Ovary (tissue), 10 donors: ENCODE data around the gene RASA3. TPM values are rescaled to one million over a fixed set of nuclear protein-coding genes. Genes with fewer than 3 reads are reported as not detected.
A peak's percentile ranks its signal among the peaks of the same experiment; 100 is the strongest.
"Not testable (repeated sequence)": the region's sequence is repeated elsewhere in the genome, so short reads cannot be mapped to it uniquely, and the experiment has no call there.

Source experiments
- DNase-seq, 5 donors: peaks; one replicate each; pipeline ENCODE4 v3.0.0-alpha.2; 2019 to 2020
- H3K27ac ChIP-seq, 2 donors: fragments of 200-600 bp; one replicate each; pipeline versions ENCODE4 v1.5.1 to v1.8.0; 2019 to 2022
- H3K27me3 ChIP-seq: fragments of 200-600 bp; one replicate; pipeline ENCODE4 v1.8.0; 2022
- H3K36me3 ChIP-seq: fragments of 200-600 bp; sonication (generic); one replicate; pipeline ENCODE4 v1.5.1; 2019
- H3K4me1 ChIP-seq: one replicate; pipeline ENCODE4 v1.8.1; 2013; ENCODE audit warnings: mild to moderate bottlenecking, moderate library complexity; ENCODE audit not compliant: insufficient read depth
- H3K4me3 ChIP-seq: fragments of 200-600 bp; sonication (generic); one replicate; pipeline ENCODE4 v1.5.1; 2017
- H3K9me3 ChIP-seq, 2 donors: fragments of 200-600 bp in 1 of 2; sonication (generic) in 1 of 2; one replicate each; pipeline versions ENCODE4 v1.5.1 to v1.8.1; 2013 to 2019; ENCODE audit warnings: mild to moderate bottlenecking in 1 of 2, moderate library complexity in 1 of 2
- CTCF ChIP-seq, 3 donors: fragments of 450-650 bp in 2 of 3; fragments of 200-600 bp in 1 of 3; IDR thresholded peaks; one replicate each; pipeline versions ENCODE4 v1.5.1 to v1.8.0; 2016 to 2022; ENCODE audit warnings: antibody characterized with exemption in 3 of 3, mild to moderate bottlenecking in 1 of 3
- EP300 ChIP-seq: sonication (generic); formaldehyde crosslinking; IDR thresholded peaks from one replicate; pipeline ENCODE4 v1.6.1; 2017; ENCODE audit warnings: antibody characterized with exemption
- POLR2A ChIP-seq: fragments of 450-650 bp; IDR thresholded peaks from one replicate; pipeline ENCODE4 v1.6.1; 2017; ENCODE audit warnings: antibody characterized with exemption, mild to moderate bottlenecking, moderate library complexity
- WGBS, 3 donors: extraction: QIAGEN DNeasy Blood & Tissue Kit in 1 of 3; methylation state at CpG; one replicate each; pipeline versions ENCODE4 v1.1.5 to v1.1.7; 2013 to 2017; 5-methylcytosine and 5-hydroxymethylcytosine counted together
- intact Hi-C, 4 donors: fragments of 100-400 bp; cut with DNase I; formaldehyde crosslinking; loops; one replicate each; pipeline versions ENCODE4 v1.11.0 to v1.15.1; 2022 to 2023
- long read RNA-seq, 3 donors: library from polyadenylated mRNA in 2 of 3; unstranded in 2 of 3; transcript quantifications; one replicate each; pipeline ENCODE4 v2.0.0 and lab custom pipeline, GENCODE V29; 2021 to 2026
- polyA plus RNA-seq, 2 donors: library from polyadenylated mRNA; stranded (reverse); fragments of 200-250 nt in 1 of 2; fragments of 350-450 nt in 1 of 2; fragmentation: Illumina TruSeq in 1 of 2; extraction: RNeasy Lipid Tissue Mini Kit (QIAGEN cat#74804) in 1 of 2; gene quantifications; one replicate each; pipeline ENCODE4 v1.2.3, GENCODE V29; 2013 to 2014
- total RNA-seq, 7 donors: library from RNA; depleted of rRNA in 2 of 7; stranded (reverse); fragments of >200 nt in 2 of 7; fragmentation: NEBNext Ultra II Directional in 3 of 7; extraction: Animal tissue kit (Norgen Biotek cat#: 25700) in 3 of 7; gene quantifications; one replicate each; pipeline versions ENCODE4 v1.1.0 to v1.2.4, GENCODE V29; 2016 to 2023
- donor health status: DM: no; HTN: no; CAD: no; lungs with moderate emphysema.
- donor health status: DM: no; HTN: no; CAD: no.
- donor health status: Bipolar disorder and iron deficiency.
- donor health status: DM: yes; HTN: yes; CAD: no.
- donor health status: DM: no; HTN: no; CAD: no.
- donor health status: DM: yes; HTN: yes; CAD: no.

The RASA3 gene, protein sequence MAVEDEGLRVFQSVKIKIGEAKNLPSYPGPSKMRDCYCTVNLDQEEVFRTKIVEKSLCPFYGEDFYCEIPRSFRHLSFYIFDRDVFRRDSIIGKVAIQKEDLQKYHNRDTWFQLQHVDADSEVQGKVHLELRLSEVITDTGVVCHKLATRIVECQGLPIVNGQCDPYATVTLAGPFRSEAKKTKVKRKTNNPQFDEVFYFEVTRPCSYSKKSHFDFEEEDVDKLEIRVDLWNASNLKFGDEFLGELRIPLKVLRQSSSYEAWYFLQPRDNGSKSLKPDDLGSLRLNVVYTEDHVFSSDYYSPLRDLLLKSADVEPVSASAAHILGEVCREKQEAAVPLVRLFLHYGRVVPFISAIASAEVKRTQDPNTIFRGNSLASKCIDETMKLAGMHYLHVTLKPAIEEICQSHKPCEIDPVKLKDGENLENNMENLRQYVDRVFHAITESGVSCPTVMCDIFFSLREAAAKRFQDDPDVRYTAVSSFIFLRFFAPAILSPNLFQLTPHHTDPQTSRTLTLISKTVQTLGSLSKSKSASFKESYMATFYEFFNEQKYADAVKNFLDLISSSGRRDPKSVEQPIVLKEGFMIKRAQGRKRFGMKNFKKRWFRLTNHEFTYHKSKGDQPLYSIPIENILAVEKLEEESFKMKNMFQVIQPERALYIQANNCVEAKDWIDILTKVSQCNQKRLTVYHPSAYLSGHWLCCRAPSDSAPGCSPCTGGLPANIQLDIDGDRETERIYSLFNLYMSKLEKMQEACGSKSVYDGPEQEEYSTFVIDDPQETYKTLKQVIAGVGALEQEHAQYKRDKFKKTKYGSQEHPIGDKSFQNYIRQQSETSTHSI
- 10 to 100 TPM in 3 of 7 donors, 1 to 10 TPM in 4; 5.4 to 16.9 (median 9.4) TPM for total RNA-seq
- polyA plus RNA-seq = 1 to 10 TPM; 6.8 to 9.8 TPM
- long read RNA-seq, donor 1, full-length matches to known transcripts = 4 of 17 reads
- long read RNA-seq, donor 1, partial matches to known transcripts = 9 of 17 reads
- long read RNA-seq, donor 1, other reads (novel, unspliced or antisense) = 4 of 17 reads
- long read RNA-seq, donor 2 = 0 reads
- long read RNA-seq, donor 3, full-length matches to known transcripts = 22 of 35 reads
- long read RNA-seq, donor 3, partial matches to known transcripts = 5 of 35 reads
- long read RNA-seq, donor 3, other reads (novel, unspliced or antisense) = 8 of 35 reads

DNA sequence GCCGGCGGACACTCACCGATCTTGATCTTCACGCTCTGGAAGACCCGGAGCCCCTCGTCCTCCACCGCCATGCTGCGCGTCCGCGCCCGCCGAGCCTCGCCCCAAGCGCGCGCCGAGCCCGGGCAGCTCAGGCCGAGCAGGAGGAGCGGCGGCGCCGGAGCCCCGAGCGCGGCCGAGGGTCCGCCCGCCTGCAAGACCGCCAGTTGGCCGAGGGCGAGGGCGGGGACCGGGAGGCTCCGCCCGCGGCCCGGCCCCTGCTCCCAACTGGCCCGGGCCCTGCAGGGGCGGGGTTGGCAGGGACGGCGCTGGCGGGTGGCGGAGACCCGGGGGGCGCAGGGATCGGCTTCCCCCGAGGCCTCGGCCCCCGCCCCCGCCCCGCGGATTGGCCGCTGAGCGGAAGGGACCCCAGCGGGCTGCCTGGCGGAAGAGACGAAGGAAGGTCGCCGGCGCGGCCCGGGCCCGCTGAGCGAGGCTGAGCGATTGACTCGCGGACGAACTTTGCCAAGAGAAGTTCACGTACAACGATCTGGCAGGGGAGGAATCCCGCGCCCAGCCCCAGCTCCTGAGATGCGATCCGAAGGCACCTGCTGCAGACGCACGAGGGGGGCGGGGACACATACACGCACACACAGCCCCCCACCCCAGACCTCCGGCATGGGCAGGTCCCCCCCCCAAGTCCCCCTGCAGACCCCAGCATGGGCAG is at the start of gene RASA3:
TSS of gene RASA3 (minus strand) at position 205 of the 703 bp plus-strand sequence. CDS start at position 71, 134 bp downstream.
- TF ChIP-seq CTCF (IDR thresholded peaks at IDR 0.05) = no peak
- TF ChIP-seq EP300 = no peak
- TF ChIP-seq POLR2A = no peak
- H3K36me3 ChIP-seq = no peaks in the 10 kb centered on the region
- H3K27ac ChIP-seq = peak within 1 kb of the TSS; percentile 22 to 63
- DNase-seq = peak; percentile 64 to 85 (median 75)
- H3K9me3 ChIP-seq = no peaks in the 10 kb centered on the region
- 0 to 1% (median 1%) methylated on average over 45 to 81 of the region's 81 CpGs for WGBS, 3 donors
- H3K27me3 ChIP-seq = no peaks in the 10 kb centered on the region
- H3K4me1 ChIP-seq = peaks cover 7% of the 10 kb centered on the region
- peak within 1 kb of the TSS; percentile 77 for H3K4me3 ChIP-seq
- intact Hi-C loops = loop anchor here in 3 of 4 donors (5.0 to 10.0 kb wide), 3 partner anchors 65 to 78 kb away; no protein-coding TSS in a partner anchor

DNA sequence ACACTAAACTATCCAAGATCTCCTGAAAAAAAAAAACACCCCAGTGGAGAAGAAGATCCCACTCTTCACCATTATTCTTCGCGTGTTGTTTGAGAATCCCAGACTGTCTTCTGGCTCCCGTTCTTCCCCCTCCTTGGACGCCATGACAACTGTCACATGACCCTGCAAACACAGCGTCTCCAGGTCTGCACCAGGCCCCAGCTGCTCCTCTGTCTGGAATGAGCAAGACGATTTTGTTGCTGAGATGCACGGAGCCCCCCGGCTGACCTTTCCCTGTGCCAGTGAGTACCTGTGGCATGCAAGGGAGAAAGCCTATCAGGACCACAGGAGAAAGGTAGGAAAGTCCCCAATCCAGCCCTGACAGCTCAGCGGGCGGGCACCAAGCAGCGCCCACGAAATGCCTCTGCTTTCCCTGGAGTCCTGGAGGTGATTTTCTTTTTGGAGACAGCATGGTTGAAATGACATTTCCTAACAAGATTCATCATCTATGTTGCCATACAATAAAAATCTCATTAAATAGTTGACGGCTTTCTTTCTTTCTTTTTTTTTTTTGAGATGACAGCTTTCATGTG is 46.8 kb upstream of the RASA3 start, which contains the start of gene CFAP97D2:
TSS of gene CFAP97D2 (plus strand) at position 171 of the 572 bp plus-strand sequence. CDS start at position 245, 74 bp downstream.
- Histone ChIP-seq H3K4me1 (no peaks in the 10 kb centered on the region), H3K9me3 (no peaks in the 10 kb centered on the region), H3K27me3 (no peaks in the 10 kb centered on the region), H3K4me3 (no peak within 1 kb of the TSS), H3K36me3 (no peaks in the 10 kb centered on the region), H3K27ac (no peak within 1 kb of the TSS)
- no peak for DNase-seq
- TF ChIP-seq CTCF (IDR thresholded peaks at IDR 0.05) (no peak), POLR2A (no peak), EP300 (no peak)
- 43 to 49% (median 46%) methylated on average over 13 of the region's 13 CpGs for WGBS, 3 donors
- intact Hi-C loops = no loop called here

GRCh38 chr13:114177245-114178010 is 45.0 kb upstream of the RASA3 start:
- TF ChIP-seq CTCF (IDR thresholded peaks at IDR 0.05) (no peak), POLR2A (no peak), EP300 (no peak)
- intact Hi-C loops = no loop called here

DNA sequence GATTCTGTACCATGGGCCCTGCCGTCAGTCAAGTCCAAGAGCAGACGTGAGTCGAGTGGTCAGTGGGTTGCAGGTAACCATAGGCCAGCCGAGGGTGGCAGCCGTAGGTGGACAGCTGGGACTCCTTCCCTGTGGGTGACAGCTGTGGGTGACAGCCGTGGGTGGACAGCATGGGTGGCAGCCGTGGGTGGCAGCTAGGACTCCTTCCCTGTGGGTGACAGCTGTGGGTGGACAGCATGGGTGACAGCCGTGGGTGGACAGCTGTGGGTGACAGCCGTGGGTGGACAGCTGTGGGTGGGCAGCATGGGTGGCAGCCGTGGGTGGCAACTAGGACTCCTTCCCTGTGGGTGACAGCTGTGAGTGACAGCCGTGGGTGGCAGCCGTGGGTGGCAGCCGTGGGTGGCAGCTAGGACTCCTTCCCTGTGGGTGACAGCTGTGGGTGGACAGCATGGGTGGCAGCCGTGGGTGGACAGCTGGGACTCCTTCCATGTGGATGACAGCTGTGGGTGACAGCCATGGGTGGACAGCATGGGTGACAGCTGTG is 44.0 kb upstream of the RASA3 start:
- H3K9me3 ChIP-seq, H3K4me3 ChIP-seq, H3K36me3 ChIP-seq, H3K27me3 ChIP-seq, intact Hi-C loops, DNase-seq, H3K27ac ChIP-seq, H3K4me1 ChIP-seq: not testable (repeated sequence)
- 84 to 91% (median 87%) methylated on average over 14 of the region's 14 CpGs for WGBS, 3 donors

More at GRCh38 chr13:114177245-114178010, 45.0 kb upstream of the RASA3 start:
- WGBS, 3 donors = 35 to 57% (median 52%) methylated on average over 12 of the region's 12 CpGs
- Histone ChIP-seq H3K4me3 (no peak overlapping the region), H3K36me3 (no peaks in the 10 kb centered on the region), H3K9me3 (no peaks in the 10 kb centered on the region), H3K27me3 (no peaks in the 10 kb centered on the region), H3K27ac (no peak overlapping the region), H3K4me1 (no peaks in the 10 kb centered on the region)
- DNase-seq = no peak
